Endothelial cell of umbilical vein (primary cell): Measurements from ENCODE around the gene CCDC195. TPM values are rescaled to one million over a fixed set of nuclear protein-coding genes. Genes with fewer than 3 reads are reported as not detected.

Source experiments
- BruUV-seq: library from RNA; stranded (reverse); fragments of 400-500 nt; replicated peaks from 2 replicates; lab custom pipeline; 2021; lab: Mats Ljungman, UMichigan
- CTCF ChIA-PET: fragments of 300-600, 350-600 bp; sonication (Branson Sonifier 250); formaldehyde crosslinking; loops from one replicate; lab custom pipeline; 2021; ENCODE audit warnings: antibody characterized with exemption, inconsistent platforms; lab: Charles Lee
- POLR2A ChIA-PET: fragments of 300-600, 350-600 bp; sonication (Branson Sonifier 250); formaldehyde crosslinking; loops from one replicate; lab custom pipeline; 2021; ENCODE audit warnings: antibody characterized with exemption, inconsistent platforms; lab: Charles Lee
- DNase-seq: peaks from one replicate; pipeline ENCODE4 v3.0.0-alpha.2; 2011; ENCODE audit warnings: low read depth, low spot score
- FAIRE-seq: peaks from 2 replicates; lab custom pipeline; 2011; peaks lifted over from hg19 to GRCh38; lab: Jason Lieb, UNC
- H2AFZ ChIP-seq: 2 replicates; pipeline ENCODE4 v1.6.0; 2012; ENCODE audit warnings: low read depth, low read length, control low read depth, inconsistent platforms
- H3K27ac ChIP-seq: 2 replicates; pipeline ENCODE4 v1.5.1; 2011; ENCODE audit warnings: low read depth, mild to moderate bottlenecking, control low read depth, low read length, moderate library complexity; ENCODE audit not compliant: insufficient read depth
- H3K27me3 ChIP-seq, 2 experiments: 2 replicates each; pipeline versions ENCODE4 v1.6.0 to v1.6.1; 2011; ENCODE audit warnings: low read length in 2 of 2, mixed read lengths in 1 of 2; ENCODE audit not compliant: control insufficient read depth in 2 of 2, insufficient read depth in 2 of 2
- H3K36me3 ChIP-seq, 2 experiments: 2 replicates in 1 of 2; 3 replicates in 1 of 2; pipeline ENCODE4 v1.5.1; 2011; ENCODE audit warnings: low read length in 2 of 2, mild to moderate bottlenecking in 1 of 2, moderate library complexity in 1 of 2; ENCODE audit not compliant: control insufficient read depth in 2 of 2, insufficient read depth in 2 of 2; ENCODE audit errors: extremely low read depth in 1 of 2
- H3K4me1 ChIP-seq: 3 replicates; pipeline ENCODE4 v1.5.1; 2011; ENCODE audit warnings: mild to moderate bottlenecking, low read length; ENCODE audit not compliant: control insufficient read depth, insufficient read depth; ENCODE audit errors: extremely low read depth
- H3K4me2 ChIP-seq: 2 replicates; pipeline ENCODE4 v1.6.1; 2011; ENCODE audit warnings: low read length, control low read depth, mixed read lengths; ENCODE audit not compliant: insufficient read depth
- H3K4me3 ChIP-seq, 3 experiments: fragments of 200-600 bp in 1 of 3; sonication (generic), shearing (Covaris generic) in 1 of 3; replicated peaks in 1 of 3; 2 replicates each; pipeline ENCODE4 v1.5.1; 2011 to 2016; ENCODE audit warnings: control low read depth in 3 of 3, low read length in 3 of 3, mild to moderate bottlenecking in 2 of 3, inconsistent platforms in 1 of 3, low read depth in 1 of 3, moderate library complexity in 1 of 3; ENCODE audit not compliant: insufficient read depth in 1 of 3
- H3K79me2 ChIP-seq: 2 replicates; pipeline ENCODE4 v1.6.0; 2012; ENCODE audit warnings: low read length, inconsistent platforms; ENCODE audit not compliant: control insufficient read depth, insufficient read depth
- H3K9ac ChIP-seq: replicated peaks from 2 replicates; pipeline ENCODE3; 2011; ENCODE audit warnings: low read length, control low read depth; ENCODE audit not compliant: insufficient read depth; ENCODE audit errors: extremely low read depth
- H3K9me1 ChIP-seq: replicated peaks from 3 replicates; pipeline ENCODE4 v1.6.0; 2011; ENCODE audit warnings: mild to moderate bottlenecking, low read length; ENCODE audit not compliant: control insufficient read depth, insufficient read depth; ENCODE audit errors: extremely low read depth
- H3K9me3 ChIP-seq: replicated peaks from 2 replicates; pipeline ENCODE4 v1.5.1; 2012; ENCODE audit warnings: low read length, inconsistent platforms; ENCODE audit not compliant: control insufficient read depth, insufficient read depth
- H4K20me1 ChIP-seq: replicated peaks from 2 replicates; pipeline ENCODE3; 2011; ENCODE audit warnings: mild to moderate bottlenecking, low read length; ENCODE audit not compliant: control insufficient read depth, insufficient read depth; ENCODE audit errors: extremely low read depth
- CTCF ChIP-seq, 2 donors: IDR thresholded peaks; 1 replicate in 1 of 2; 2 replicates in 1 of 2; pipeline ENCODE4 v1.5.1; 2011; ENCODE audit warnings: low read length in 2 of 2, mild to moderate bottlenecking in 2 of 2, moderate library complexity in 2 of 2, control low read depth in 1 of 2, inconsistent platforms in 1 of 2, low read depth in 1 of 2; ENCODE audit not compliant: insufficient read depth in 1 of 2; ENCODE audit errors: extremely low read depth in 1 of 2
- EZH2 ChIP-seq: IDR thresholded peaks from 2 replicates; pipeline ENCODE4 v1.6.1; 2012; ENCODE audit warnings: borderline replicate concordance, low read depth, mild to moderate bottlenecking, moderate library complexity, low read length, inconsistent platforms; ENCODE audit not compliant: severe bottlenecking
- FOS ChIP-seq: IDR thresholded peaks from 2 replicates; pipeline ENCODE4 v1.6.1; 2011; ENCODE audit warnings: mild to moderate bottlenecking, low read length, moderate library complexity, borderline replicate concordance; ENCODE audit not compliant: insufficient read depth
- GATA2 ChIP-seq: IDR thresholded peaks from 2 replicates; pipeline ENCODE4 v1.7.0; 2011; ENCODE audit warnings: low read depth, mild to moderate bottlenecking, moderate library complexity, mixed read lengths, low read length; ENCODE audit not compliant: insufficient read length, insufficient read depth
- JUN ChIP-seq: IDR thresholded peaks from 2 replicates; pipeline ENCODE4 v1.6.1; 2011; ENCODE audit warnings: borderline replicate concordance, low read depth; ENCODE audit not compliant: insufficient read length, insufficient read depth
- MYC ChIP-seq: IDR thresholded peaks from one replicate; pipeline ENCODE4 v1.6.1; 2011; ENCODE audit warnings: mild to moderate bottlenecking, low read depth, low read length
- POLR2A ChIP-seq: IDR thresholded peaks from 2 replicates; pipeline ENCODE4 v1.6.1; 2012; ENCODE audit warnings: low read depth, mild to moderate bottlenecking, control low read depth, low read length
- POLR2AphosphoS5 ChIP-seq: IDR thresholded peaks from 2 replicates; pipeline ENCODE4 v1.6.1; 2012; ENCODE audit warnings: low read depth, mild to moderate bottlenecking, control low read depth, low read length, moderate library complexity; ENCODE audit not compliant: insufficient read depth
- dilution Hi-C: fragments of 300-500 bp; cut with MboI; formaldehyde crosslinking; loops from one replicate; pipeline ENCODE4 v1.15.0; 2019; ENCODE audit warnings: low sequenced_read_pairs; ENCODE audit not compliant: extremely low pct_ligation_motif_present
- intact Hi-C: fragments of 100-400 bp; cut with micrococcal nuclease; formaldehyde crosslinking; loops from one replicate; pipeline ENCODE4 v1.10.0; 2022
- polyA plus RNA-seq, 4 experiments: library from polyadenylated mRNA; depleted of rRNA in 3 of 4; stranded (reverse) in 3 of 4; unstranded in 1 of 4; fragments of >200 nt; gene quantifications; 2 replicates each; pipeline versions ENCODE4 v1.2.1 to v1.2.3, GENCODE V29; 2011 to 2012; ENCODE audit warnings: missing spikeins in 1 of 4
- total RNA-seq: library from RNA; stranded (reverse); gene quantifications from 2 replicates; pipeline ENCODE4 v1.2.3, GENCODE V29; 2021
- TF ChIP-seq, protein P1 (sequence below): IDR thresholded peaks from 2 replicates; pipeline ENCODE4 v1.6.1; 2011; ENCODE audit not compliant: insufficient read depth, insufficient read length

The CCDC195 gene
- total and polyA plus RNA-seq, 2 donors (not counting 3 experiments of a cell fraction or from before 2014, with no cell fraction given), result not detected

- Histone ChIP-seq H3K9me3 (no peaks in the 10 kb centered on the region), H3K9ac (no peak overlapping the region), H4K20me1 (no peaks in the 10 kb centered on the region), H3K4me1 (no peaks in the 10 kb centered on the region), H3K27me3 (no peaks in the 10 kb centered on the region), H3K4me3 (no peak overlapping the region), H2AFZ (no peak overlapping the region), H3K4me2 (no peak overlapping the region), H3K9me1 (no peaks in the 10 kb centered on the region), H3K27ac (no peak overlapping the region), H3K36me3 (no peaks in the 10 kb centered on the region), H3K79me2 (no peaks in the 10 kb centered on the region)
- TF ChIP-seq GATA2, result no peak
- TF ChIP-seq CTCF (IDR thresholded peaks at IDR 0.05; ENCODE audit: extremely low read depth in 1 of 2, insufficient read depth in 1 of 2, low read depth in 1 of 2, low read length in 2 of 2), result no peak
- TF ChIP-seq FOS, result no peak
- ChIA-PET POLR2A (no interaction called here), CTCF (interaction anchor here (0.6 kb wide), 1 partner anchor 20 kb away, joined by 4 read pairs; no protein-coding TSS in a partner anchor)
- intact Hi-C loops, result no loop called here
- BruUV-seq, result no TSS peak
- DNase-seq (no peak), FAIRE-seq (no peak)
- dilution Hi-C loops, result no loop called here
Measured at GRCh38 chr2:224716921-224717320, 756 bp upstream of the CCDC195 start.

- ChIA-PET CTCF (no interaction called here), POLR2A (no interaction called here)
- Histone ChIP-seq H3K27ac (no peak overlapping the region), H3K79me2 (no peaks in the 10 kb centered on the region), H3K4me2 (no peak overlapping the region), H2AFZ (no peak overlapping the region), H3K9me3 (no peaks in the 10 kb centered on the region), H3K4me3 (no peak overlapping the region), H3K9ac (no peak overlapping the region), H3K4me1 (no peaks in the 10 kb centered on the region), H3K36me3 (no peaks in the 10 kb centered on the region), H4K20me1 (no peaks in the 10 kb centered on the region), H3K27me3 (no peaks in the 10 kb centered on the region), H3K9me1 (no peaks in the 10 kb centered on the region)
- no peak for FAIRE-seq
- dilution Hi-C loops, result no loop called here
- BruUV-seq, result no TSS peak
- no peak for DNase-seq
- intact Hi-C loops, result no loop called here
- TF ChIP-seq, protein P1, sequence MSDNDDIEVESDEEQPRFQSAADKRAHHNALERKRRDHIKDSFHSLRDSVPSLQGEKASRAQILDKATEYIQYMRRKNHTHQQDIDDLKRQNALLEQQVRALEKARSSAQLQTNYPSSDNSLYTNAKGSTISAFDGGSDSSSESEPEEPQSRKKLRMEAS, result no peak
- no peak for TF ChIP-seq MYC
- TF ChIP-seq POLR2A, result no peak
- TF ChIP-seq FOS, result no peak
- no peak for TF ChIP-seq CTCF (IDR thresholded peaks at IDR 0.05; ENCODE audit: extremely low read depth in 1 of 2, insufficient read depth in 1 of 2, low read depth in 1 of 2, low read length in 2 of 2)
- TF ChIP-seq POLR2AphosphoS5, result no peak
- no peak for TF ChIP-seq EZH2
- TF ChIP-seq JUN, result no peak
- no peak for TF ChIP-seq GATA2
Measured at GRCh38 chr2:224711859-224712665, 4.1 kb downstream of the CCDC195 start.
